H1 (cell line): Measurements from ENCODE around the gene LIPE. TPM values are rescaled to one million over a fixed set of nuclear protein-coding genes. Genes with fewer than 3 reads are reported as not detected.

Source experiments
- SIRT6 ChIP-seq: IDR thresholded peaks from one replicate; pipeline ENCODE4 v1.7.1; 2012; ENCODE audit warnings: low read length, inconsistent platforms
- polyA plus RNA-seq, 7 experiments: library from polyadenylated mRNA; depleted of rRNA in 3 of 7; stranded (reverse) in 5 of 7; unstranded in 2 of 7; fragments of >200 nt in 5 of 7; fragments of 200-250 nt in 2 of 7; gene quantifications; 1 replicate in 5 of 7; 2 replicates in 1 of 7; 4 replicates in 1 of 7; pipeline versions ENCODE4 v1.2.1 to v1.2.3, GENCODE V29; 2011 to 2013; ENCODE audit warnings: missing spikeins in 2 of 7, mixed read lengths in 2 of 7
- total RNA-seq: library from RNA; stranded (reverse); fragmentation: NEBNext Ultra II Directional; extraction: Animal tissue kit (Norgen Biotek cat#: 25700); gene quantifications from 2 replicates; pipeline ENCODE4 v1.2.1, GENCODE V29; 2021
- TF ChIP-seq, protein P1 (sequence below): fragments of 300-600 bp; sonication (generic); IDR thresholded peaks from 2 replicates; pipeline ENCODE4 v1.7.1; 2012; ENCODE audit warnings: low read length, moderate library complexity, mild to moderate bottlenecking, inconsistent platforms; ENCODE audit not compliant: insufficient replicate concordance
- TF ChIP-seq, protein P2 (sequence below): IDR thresholded peaks from 2 replicates; pipeline ENCODE4 v1.6.1; 2012; ENCODE audit warnings: low read length, inconsistent platforms

Gene LIPE
- total and polyA plus RNA-seq, 2 of the 8 experiments (the other 6 are each of a cell fraction or from before 2014, with no cell fraction given) = 8.7 to 15.9 TPM

- TF ChIP-seq, protein P1, sequence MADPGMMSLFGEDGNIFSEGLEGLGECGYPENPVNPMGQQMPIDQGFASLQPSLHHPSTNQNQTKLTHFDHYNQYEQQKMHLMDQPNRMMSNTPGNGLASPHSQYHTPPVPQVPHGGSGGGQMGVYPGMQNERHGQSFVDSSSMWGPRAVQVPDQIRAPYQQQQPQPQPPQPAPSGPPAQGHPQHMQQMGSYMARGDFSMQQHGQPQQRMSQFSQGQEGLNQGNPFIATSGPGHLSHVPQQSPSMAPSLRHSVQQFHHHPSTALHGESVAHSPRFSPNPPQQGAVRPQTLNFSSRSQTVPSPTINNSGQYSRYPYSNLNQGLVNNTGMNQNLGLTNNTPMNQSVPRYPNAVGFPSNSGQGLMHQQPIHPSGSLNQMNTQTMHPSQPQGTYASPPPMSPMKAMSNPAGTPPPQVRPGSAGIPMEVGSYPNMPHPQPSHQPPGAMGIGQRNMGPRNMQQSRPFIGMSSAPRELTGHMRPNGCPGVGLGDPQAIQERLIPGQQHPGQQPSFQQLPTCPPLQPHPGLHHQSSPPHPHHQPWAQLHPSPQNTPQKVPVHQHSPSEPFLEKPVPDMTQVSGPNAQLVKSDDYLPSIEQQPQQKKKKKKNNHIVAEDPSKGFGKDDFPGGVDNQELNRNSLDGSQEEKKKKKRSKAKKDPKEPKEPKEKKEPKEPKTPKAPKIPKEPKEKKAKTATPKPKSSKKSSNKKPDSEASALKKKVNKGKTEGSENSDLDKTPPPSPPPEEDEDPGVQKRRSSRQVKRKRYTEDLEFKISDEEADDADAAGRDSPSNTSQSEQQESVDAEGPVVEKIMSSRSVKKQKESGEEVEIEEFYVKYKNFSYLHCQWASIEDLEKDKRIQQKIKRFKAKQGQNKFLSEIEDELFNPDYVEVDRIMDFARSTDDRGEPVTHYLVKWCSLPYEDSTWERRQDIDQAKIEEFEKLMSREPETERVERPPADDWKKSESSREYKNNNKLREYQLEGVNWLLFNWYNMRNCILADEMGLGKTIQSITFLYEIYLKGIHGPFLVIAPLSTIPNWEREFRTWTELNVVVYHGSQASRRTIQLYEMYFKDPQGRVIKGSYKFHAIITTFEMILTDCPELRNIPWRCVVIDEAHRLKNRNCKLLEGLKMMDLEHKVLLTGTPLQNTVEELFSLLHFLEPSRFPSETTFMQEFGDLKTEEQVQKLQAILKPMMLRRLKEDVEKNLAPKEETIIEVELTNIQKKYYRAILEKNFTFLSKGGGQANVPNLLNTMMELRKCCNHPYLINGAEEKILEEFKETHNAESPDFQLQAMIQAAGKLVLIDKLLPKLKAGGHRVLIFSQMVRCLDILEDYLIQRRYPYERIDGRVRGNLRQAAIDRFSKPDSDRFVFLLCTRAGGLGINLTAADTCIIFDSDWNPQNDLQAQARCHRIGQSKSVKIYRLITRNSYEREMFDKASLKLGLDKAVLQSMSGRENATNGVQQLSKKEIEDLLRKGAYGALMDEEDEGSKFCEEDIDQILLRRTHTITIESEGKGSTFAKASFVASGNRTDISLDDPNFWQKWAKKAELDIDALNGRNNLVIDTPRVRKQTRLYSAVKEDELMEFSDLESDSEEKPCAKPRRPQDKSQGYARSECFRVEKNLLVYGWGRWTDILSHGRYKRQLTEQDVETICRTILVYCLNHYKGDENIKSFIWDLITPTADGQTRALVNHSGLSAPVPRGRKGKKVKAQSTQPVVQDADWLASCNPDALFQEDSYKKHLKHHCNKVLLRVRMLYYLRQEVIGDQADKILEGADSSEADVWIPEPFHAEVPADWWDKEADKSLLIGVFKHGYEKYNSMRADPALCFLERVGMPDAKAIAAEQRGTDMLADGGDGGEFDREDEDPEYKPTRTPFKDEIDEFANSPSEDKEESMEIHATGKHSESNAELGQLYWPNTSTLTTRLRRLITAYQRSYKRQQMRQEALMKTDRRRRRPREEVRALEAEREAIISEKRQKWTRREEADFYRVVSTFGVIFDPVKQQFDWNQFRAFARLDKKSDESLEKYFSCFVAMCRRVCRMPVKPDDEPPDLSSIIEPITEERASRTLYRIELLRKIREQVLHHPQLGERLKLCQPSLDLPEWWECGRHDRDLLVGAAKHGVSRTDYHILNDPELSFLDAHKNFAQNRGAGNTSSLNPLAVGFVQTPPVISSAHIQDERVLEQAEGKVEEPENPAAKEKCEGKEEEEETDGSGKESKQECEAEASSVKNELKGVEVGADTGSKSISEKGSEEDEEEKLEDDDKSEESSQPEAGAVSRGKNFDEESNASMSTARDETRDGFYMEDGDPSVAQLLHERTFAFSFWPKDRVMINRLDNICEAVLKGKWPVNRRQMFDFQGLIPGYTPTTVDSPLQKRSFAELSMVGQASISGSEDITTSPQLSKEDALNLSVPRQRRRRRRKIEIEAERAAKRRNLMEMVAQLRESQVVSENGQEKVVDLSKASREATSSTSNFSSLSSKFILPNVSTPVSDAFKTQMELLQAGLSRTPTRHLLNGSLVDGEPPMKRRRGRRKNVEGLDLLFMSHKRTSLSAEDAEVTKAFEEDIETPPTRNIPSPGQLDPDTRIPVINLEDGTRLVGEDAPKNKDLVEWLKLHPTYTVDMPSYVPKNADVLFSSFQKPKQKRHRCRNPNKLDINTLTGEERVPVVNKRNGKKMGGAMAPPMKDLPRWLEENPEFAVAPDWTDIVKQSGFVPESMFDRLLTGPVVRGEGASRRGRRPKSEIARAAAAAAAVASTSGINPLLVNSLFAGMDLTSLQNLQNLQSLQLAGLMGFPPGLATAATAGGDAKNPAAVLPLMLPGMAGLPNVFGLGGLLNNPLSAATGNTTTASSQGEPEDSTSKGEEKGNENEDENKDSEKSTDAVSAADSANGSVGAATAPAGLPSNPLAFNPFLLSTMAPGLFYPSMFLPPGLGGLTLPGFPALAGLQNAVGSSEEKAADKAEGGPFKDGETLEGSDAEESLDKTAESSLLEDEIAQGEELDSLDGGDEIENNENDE = no peak
- TF ChIP-seq, protein P2, sequence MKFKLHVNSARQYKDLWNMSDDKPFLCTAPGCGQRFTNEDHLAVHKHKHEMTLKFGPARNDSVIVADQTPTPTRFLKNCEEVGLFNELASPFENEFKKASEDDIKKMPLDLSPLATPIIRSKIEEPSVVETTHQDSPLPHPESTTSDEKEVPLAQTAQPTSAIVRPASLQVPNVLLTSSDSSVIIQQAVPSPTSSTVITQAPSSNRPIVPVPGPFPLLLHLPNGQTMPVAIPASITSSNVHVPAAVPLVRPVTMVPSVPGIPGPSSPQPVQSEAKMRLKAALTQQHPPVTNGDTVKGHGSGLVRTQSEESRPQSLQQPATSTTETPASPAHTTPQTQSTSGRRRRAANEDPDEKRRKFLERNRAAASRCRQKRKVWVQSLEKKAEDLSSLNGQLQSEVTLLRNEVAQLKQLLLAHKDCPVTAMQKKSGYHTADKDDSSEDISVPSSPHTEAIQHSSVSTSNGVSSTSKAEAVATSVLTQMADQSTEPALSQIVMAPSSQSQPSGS = no peak
- TF ChIP-seq SIRT6 = no peak
These were observed 18.8 kb upstream of the LIPE start (continued) for GRCh38 chr19:42445948-42446347.
